ENCODE results near the gene APOA1. TPM values are rescaled to one million over a fixed set of nuclear protein-coding genes. Genes with fewer than 3 reads are reported as not detected.

APOA1 gene
- total and polyA plus RNA-seq, 2 donors (not counting 1 experiment from before 2014, with no cell fraction given), result 0.46 TPM; not detected in 1

DNA sequence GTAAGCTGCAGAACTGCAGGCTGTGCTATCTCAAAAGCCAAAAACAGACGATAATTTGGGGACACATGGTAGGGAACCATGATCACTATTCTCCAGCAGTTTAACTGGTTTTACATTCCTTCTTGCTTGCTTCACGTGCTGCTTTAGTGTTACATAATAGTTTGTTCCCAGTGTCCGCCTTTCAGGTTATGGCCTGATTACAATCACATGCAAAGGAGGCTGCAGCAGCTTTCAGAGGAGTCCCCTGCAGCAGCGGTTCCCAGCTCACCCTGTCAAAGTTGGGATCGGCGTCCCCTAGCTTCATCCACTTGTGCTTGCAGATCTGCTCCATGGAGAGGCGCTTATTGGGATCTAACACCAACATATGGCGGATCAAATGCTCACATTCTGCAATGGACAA, 39.2 kb upstream of the APOA1 start:
- H3K4me1 ChIP-seq (ENCODE audit: control insufficient read depth in 2 of 2, insufficient read depth in 2 of 2, low read length in 2 of 2), result no peaks in the 10 kb centered on the region
- WGBS (ENCODE audit: insufficient coverage), result 96% methylated on average over 8 of the region's 8 CpGs
- TF ChIP-seq EZH2 (IDR thresholded peaks at IDR 0.05; ENCODE audit: borderline replicate concordance, insufficient read depth, low read depth, low read length, poor library complexity, severe bottlenecking), result no peak
- TF ChIP-seq, protein P1, sequence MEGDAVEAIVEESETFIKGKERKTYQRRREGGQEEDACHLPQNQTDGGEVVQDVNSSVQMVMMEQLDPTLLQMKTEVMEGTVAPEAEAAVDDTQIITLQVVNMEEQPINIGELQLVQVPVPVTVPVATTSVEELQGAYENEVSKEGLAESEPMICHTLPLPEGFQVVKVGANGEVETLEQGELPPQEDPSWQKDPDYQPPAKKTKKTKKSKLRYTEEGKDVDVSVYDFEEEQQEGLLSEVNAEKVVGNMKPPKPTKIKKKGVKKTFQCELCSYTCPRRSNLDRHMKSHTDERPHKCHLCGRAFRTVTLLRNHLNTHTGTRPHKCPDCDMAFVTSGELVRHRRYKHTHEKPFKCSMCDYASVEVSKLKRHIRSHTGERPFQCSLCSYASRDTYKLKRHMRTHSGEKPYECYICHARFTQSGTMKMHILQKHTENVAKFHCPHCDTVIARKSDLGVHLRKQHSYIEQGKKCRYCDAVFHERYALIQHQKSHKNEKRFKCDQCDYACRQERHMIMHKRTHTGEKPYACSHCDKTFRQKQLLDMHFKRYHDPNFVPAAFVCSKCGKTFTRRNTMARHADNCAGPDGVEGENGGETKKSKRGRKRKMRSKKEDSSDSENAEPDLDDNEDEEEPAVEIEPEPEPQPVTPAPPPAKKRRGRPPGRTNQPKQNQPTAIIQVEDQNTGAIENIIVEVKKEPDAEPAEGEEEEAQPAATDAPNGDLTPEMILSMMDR (IDR thresholded peaks at IDR 0.05), result no peak
- DNase-seq, result no peak
- no peaks in the 10 kb centered on the region for H3K9me3 Mint-ChIP-seq (ENCODE audit: insufficient read depth)
- H4K20me1 ChIP-seq (ENCODE audit: control insufficient read depth, insufficient read depth, low read length, poor library complexity, severe bottlenecking), result no peaks in the 10 kb centered on the region
- H3K4me2 ChIP-seq (replicated peaks; ENCODE audit: low read depth, low read length, poor library complexity, severe bottlenecking), result no peak overlapping the region
- no peak for ATAC-seq (ENCODE audit: low read depth)
- no peak overlapping the region for H3K4me3 Mint-ChIP-seq
- H3K27ac ChIP-seq (ENCODE audit: low read length in 2 of 2), result no peak overlapping the region
- POLR2A ChIA-PET, result no interaction called here
- peaks cover 12 to 48% of the 10 kb centered on the region in 2 experiments for H3K36me3 ChIP-seq (replicated peaks in 1 of 2; ENCODE audit: control extremely low read depth in 1 of 2, control insufficient read depth in 1 of 2, extremely low read depth in 1 of 2, insufficient read depth in 2 of 2, low read length in 1 of 2)
- peaks cover 10% of the 10 kb centered on the region for H3K4me1 Mint-ChIP-seq
- intact Hi-C loops (cut with micrococcal nuclease), result loop anchor here (10.0 kb wide), 1 partner anchor 82 kb away; the partner anchor contains the start of gene APOA5
- H2AFZ ChIP-seq (ENCODE audit: insufficient read depth, low read depth, low read length, poor library complexity, severe bottlenecking), result no peak overlapping the region
- H3K4me3 ChIP-seq (ENCODE audit: control extremely low read depth in 1 of 5, extremely low read depth in 1 of 5, insufficient read depth in 1 of 5, low read depth in 2 of 5, low read length in 4 of 5), result no peak overlapping the region
- CTCF ChIA-PET, result interaction anchor here (1.1 to 6.9 kb wide), 4 partner anchors 11 to 229 kb away, joined by 3 to 59 read pairs (median 12); partner anchors contain the start of genes APOA5 and SIK3
- H3K27ac Mint-ChIP-seq, result no peak overlapping the region
- H3K9ac ChIP-seq (ENCODE audit: low read length), result no peak overlapping the region
- peaks cover 8% of the 10 kb centered on the region for H3K79me2 ChIP-seq (ENCODE audit: control insufficient read depth, insufficient read depth, low read length)
- no peaks in the 10 kb centered on the region for H3K27me3 ChIP-seq (replicated peaks in 1 of 4; ENCODE audit: control extremely low read depth in 1 of 4, control insufficient read depth in 3 of 4, insufficient read depth in 4 of 4, low read length in 3 of 4)
- no peaks in the 10 kb centered on the region for H3K27me3 Mint-ChIP-seq
- no peaks in the 10 kb centered on the region for H3K9me3 ChIP-seq (ENCODE audit: control extremely low read depth in 1 of 3, control insufficient read depth in 2 of 3, insufficient read depth in 1 of 3, low read length in 2 of 3)

DNA sequence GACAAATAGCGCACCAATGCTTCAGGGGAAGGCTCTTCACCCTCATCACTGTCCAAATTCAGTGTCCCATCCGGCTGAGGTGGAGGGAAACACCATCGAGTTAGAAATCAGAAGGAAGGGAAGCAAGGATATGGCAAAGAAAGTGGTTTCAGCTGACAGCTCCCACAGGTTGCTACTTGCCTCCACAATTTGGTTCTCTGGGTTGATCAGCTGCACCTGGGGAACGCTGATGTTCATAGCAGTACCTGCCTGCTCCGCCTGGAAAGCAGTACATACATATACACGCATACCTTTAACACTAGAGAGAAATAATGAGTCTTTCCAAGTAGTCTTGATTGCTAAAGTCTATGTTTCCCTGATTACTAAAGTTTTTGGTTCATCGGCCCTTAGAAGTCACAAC, 37.8 kb upstream of the APOA1 start:
- H3K27me3 ChIP-seq (replicated peaks in 1 of 4; ENCODE audit: control extremely low read depth in 1 of 4, control insufficient read depth in 3 of 4, insufficient read depth in 4 of 4, low read length in 3 of 4), result no peaks in the 10 kb centered on the region
- no peak overlapping the region for H3K27ac ChIP-seq (ENCODE audit: low read length in 2 of 2)
- peak overlapping the region; percentile 8 for H3K27ac Mint-ChIP-seq
- peaks cover 8% of the 10 kb centered on the region for H3K79me2 ChIP-seq (ENCODE audit: control insufficient read depth, insufficient read depth, low read length)
- no peaks in the 10 kb centered on the region for H3K27me3 Mint-ChIP-seq
- intact Hi-C loops (cut with micrococcal nuclease), result loop anchor here (10.0 kb wide), 1 partner anchor 80 kb away; the partner anchor contains the start of gene APOA5
- no peak overlapping the region for H3K9ac ChIP-seq (ENCODE audit: low read length)
- no peak overlapping the region for H3K4me3 ChIP-seq (ENCODE audit: control extremely low read depth in 1 of 5, extremely low read depth in 1 of 5, insufficient read depth in 1 of 5, low read depth in 2 of 5, low read length in 4 of 5)
- H3K4me1 ChIP-seq (ENCODE audit: control insufficient read depth in 2 of 2, insufficient read depth in 2 of 2, low read length in 2 of 2), result no peaks in the 10 kb centered on the region
- H3K4me2 ChIP-seq (replicated peaks; ENCODE audit: low read depth, low read length, poor library complexity, severe bottlenecking), result no peak overlapping the region
- POLR2A ChIA-PET, result no interaction called here
- 100% methylated on average over 3 of the region's 7 CpGs for WGBS (ENCODE audit: insufficient coverage)
- H3K9me3 ChIP-seq (ENCODE audit: control extremely low read depth in 1 of 3, control insufficient read depth in 2 of 3, insufficient read depth in 1 of 3, low read length in 2 of 3), result no peaks in the 10 kb centered on the region
- H3K9me3 Mint-ChIP-seq (ENCODE audit: insufficient read depth), result no peaks in the 10 kb centered on the region
- no peak overlapping the region for H3K4me3 Mint-ChIP-seq
- no peak for ATAC-seq (ENCODE audit: low read depth)
- no peaks in the 10 kb centered on the region for H4K20me1 ChIP-seq (ENCODE audit: control insufficient read depth, insufficient read depth, low read length, poor library complexity, severe bottlenecking)
- TF ChIP-seq, protein P1 (IDR thresholded peaks at IDR 0.05), result no peak
- no peak for TF ChIP-seq EZH2 (IDR thresholded peaks at IDR 0.05; ENCODE audit: borderline replicate concordance, insufficient read depth, low read depth, low read length, poor library complexity, severe bottlenecking)
- peaks cover 6% of the 10 kb centered on the region for H3K4me1 Mint-ChIP-seq
- no peak overlapping the region for H2AFZ ChIP-seq (ENCODE audit: insufficient read depth, low read depth, low read length, poor library complexity, severe bottlenecking)
- CTCF ChIA-PET, result interaction anchor here (2.7 kb wide), 1 partner anchor 230 kb away, joined by 19 read pairs; no protein-coding TSS in a partner anchor
- H3K36me3 ChIP-seq (replicated peaks in 1 of 2; ENCODE audit: control extremely low read depth in 1 of 2, control insufficient read depth in 1 of 2, extremely low read depth in 1 of 2, insufficient read depth in 2 of 2, low read length in 1 of 2), result peaks cover 13 to 62% of the 10 kb centered on the region in 2 experiments
- DNase-seq, result no peak
